ENCODE measurements around the gene LDHD. TPM values are rescaled to one million over a fixed set of nuclear protein-coding genes. Genes with fewer than 3 reads are reported as not detected.
"Not testable (repeated sequence)": the region's sequence is repeated elsewhere in the genome, so short reads cannot be mapped to it uniquely, and the experiment has no call there.

The LDHD gene
- total RNA-seq, 1 donor from 2014 or later, result 0.12 TPM

DNA sequence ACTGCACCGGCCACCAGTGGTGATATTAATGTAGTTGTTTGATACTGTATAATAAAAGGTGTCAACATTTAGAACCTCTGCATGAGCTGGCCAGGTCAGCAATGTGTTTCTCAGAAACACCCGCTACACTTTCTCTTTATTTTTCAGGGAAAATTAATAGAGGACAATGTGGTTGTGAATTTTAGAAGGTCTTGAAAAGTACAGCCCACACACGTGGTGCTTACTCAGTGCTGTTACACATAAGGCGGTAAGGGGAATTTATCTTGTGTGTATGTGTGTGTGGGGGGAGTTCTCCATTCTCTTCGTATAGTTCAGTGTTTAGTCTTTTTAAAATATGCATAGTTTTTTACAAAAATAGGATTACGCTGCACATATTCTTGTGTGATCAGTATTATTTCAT is 27.4 kb upstream of the LDHD start:
- no peak for DNase-seq (ENCODE audit: low read depth)
- TF ChIP-seq, protein P1, sequence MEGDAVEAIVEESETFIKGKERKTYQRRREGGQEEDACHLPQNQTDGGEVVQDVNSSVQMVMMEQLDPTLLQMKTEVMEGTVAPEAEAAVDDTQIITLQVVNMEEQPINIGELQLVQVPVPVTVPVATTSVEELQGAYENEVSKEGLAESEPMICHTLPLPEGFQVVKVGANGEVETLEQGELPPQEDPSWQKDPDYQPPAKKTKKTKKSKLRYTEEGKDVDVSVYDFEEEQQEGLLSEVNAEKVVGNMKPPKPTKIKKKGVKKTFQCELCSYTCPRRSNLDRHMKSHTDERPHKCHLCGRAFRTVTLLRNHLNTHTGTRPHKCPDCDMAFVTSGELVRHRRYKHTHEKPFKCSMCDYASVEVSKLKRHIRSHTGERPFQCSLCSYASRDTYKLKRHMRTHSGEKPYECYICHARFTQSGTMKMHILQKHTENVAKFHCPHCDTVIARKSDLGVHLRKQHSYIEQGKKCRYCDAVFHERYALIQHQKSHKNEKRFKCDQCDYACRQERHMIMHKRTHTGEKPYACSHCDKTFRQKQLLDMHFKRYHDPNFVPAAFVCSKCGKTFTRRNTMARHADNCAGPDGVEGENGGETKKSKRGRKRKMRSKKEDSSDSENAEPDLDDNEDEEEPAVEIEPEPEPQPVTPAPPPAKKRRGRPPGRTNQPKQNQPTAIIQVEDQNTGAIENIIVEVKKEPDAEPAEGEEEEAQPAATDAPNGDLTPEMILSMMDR (conservative IDR thresholded peaks at IDR 0.05; ENCODE audit: low read depth, low read length), result no peak
- H3K4me3 ChIP-seq (ENCODE audit: low read depth, low read length), result no peak overlapping the region

DNA sequence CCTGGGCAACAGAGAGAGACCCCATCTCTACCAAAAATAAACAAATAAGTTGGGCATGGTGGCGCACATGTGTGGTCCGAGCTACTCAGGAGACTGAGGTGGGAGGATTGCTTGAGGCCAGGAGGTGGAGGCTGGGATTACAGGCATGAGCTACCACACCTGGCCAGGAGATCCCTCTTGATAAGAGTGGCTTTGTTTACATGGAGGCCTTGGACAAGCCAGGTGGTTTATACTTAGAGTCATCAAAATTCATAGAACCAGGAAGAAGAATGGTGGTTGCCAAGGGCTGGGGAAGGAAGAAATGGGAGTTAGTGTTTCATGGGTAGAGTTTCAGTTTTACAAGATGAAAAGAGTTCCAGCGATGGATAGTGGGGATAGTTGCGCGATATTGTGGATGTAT is 22.9 kb upstream of the LDHD start:
- DNase-seq (ENCODE audit: low read depth), result no peak
- no peak overlapping the region for H3K4me3 ChIP-seq (ENCODE audit: low read depth, low read length)
- TF ChIP-seq, protein P1 (conservative IDR thresholded peaks at IDR 0.05; ENCODE audit: low read depth, low read length), result no peak

DNA sequence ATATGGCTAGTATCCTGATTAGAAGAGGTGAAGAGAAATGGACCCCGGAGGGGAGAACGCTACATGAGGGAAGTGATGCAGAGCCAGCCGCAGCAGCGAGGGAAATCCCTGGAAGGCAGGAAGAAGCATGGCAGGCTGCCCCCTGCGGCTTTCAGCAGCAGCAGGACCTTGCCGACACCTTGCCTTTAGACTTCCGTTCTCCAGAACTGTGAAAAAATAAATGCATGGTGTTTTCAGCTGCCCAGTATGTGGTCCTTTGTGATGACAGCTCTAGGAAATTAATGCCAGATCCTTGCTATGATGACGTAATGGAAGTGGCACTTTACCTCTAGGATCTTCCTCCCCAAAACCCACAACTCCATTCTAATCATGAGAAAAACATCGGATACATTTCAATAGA is 22.1 kb upstream of the LDHD start:
- DNase-seq (ENCODE audit: low read depth), result no peak
- TF ChIP-seq, protein P1 (conservative IDR thresholded peaks at IDR 0.05; ENCODE audit: low read depth, low read length), result no peak
- no peak overlapping the region for H3K4me3 ChIP-seq (ENCODE audit: low read depth, low read length)

DNA sequence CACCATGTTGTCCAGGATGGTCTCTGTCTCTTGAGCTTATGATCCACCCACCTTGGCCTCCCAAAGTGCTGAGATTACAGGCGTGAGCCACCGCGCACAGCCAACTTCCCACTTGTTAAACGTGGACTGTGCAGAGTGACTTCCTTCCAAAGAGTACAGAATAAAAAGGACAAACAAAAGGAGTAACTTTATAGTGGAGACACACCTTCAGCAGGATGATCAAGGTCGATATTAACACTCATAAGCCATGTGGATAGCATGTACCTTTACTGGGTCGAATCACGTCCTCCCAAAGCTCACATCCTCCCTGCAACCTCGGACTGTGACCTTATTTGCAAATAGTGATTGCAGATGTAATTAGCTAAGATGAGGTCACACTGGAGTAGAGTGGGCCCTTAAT is 21.7 kb upstream of the LDHD start:
- no peak for DNase-seq (ENCODE audit: low read depth)
- TF ChIP-seq, protein P1 (conservative IDR thresholded peaks at IDR 0.05; ENCODE audit: low read depth, low read length), result no peak
- H3K4me3 ChIP-seq (ENCODE audit: low read depth, low read length), result no peak overlapping the region

DNA sequence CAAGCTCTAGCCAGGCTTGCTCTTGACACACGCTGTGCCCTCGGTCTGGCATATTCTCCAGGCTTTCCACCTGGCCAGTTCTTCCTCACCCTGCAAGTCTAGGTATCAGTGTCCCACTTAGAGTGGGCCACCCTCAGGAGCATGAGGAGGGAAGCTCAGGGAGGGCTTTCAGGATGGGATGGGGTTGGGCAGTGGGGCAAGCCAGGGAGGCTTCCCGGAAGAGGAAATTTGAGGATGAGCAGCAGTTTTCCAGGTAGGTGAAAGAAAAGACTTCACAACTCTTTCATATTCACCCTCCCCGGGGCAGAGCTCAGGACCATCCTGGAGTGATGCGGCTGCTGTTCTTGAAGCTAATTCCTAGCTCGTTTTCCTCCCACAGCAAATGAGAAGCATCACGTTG is 14.5 kb upstream of the LDHD start:
- H3K4me3 ChIP-seq (ENCODE audit: low read depth, low read length), result no peak overlapping the region
- TF ChIP-seq, protein P1 (conservative IDR thresholded peaks at IDR 0.05; ENCODE audit: low read depth, low read length), result no peak
- DNase-seq (ENCODE audit: low read depth), result no peak

DNA sequence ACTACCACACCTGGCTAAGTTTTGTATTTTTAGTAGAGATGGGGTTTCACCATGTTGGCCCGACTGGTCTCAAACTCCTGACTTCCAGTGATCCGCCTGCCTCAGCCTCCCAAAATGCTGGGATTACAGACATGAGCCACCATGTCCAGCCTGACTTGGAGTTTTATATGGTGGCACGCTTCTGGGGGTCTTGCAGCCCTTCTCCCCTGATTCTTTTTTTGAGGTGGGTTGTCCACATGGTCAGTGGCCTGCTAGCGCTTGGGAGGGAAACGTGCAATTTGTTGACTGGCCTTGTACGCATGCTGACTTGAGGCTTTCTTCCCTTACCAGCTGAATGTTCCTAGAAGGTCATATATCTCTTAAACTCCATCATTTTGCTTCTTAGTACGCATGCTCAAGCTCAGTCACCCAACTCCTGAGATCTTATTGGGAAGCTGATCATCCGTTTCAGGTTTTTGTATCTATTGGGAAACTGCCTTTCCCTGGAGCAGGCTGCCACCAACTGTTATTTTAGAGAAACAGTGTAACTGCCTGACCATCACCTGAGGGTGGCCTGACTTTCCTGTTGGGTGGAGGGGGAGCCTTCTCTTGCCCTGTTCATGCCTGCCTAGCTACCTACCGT is 13.7 kb upstream of the LDHD start:
- no peak for DNase-seq (ENCODE audit: low read depth)
- no peak overlapping the region for H3K4me3 ChIP-seq (ENCODE audit: low read depth, low read length)
- TF ChIP-seq, protein P1 (conservative IDR thresholded peaks at IDR 0.05; ENCODE audit: low read depth, low read length), result peak; percentile 12

DNA sequence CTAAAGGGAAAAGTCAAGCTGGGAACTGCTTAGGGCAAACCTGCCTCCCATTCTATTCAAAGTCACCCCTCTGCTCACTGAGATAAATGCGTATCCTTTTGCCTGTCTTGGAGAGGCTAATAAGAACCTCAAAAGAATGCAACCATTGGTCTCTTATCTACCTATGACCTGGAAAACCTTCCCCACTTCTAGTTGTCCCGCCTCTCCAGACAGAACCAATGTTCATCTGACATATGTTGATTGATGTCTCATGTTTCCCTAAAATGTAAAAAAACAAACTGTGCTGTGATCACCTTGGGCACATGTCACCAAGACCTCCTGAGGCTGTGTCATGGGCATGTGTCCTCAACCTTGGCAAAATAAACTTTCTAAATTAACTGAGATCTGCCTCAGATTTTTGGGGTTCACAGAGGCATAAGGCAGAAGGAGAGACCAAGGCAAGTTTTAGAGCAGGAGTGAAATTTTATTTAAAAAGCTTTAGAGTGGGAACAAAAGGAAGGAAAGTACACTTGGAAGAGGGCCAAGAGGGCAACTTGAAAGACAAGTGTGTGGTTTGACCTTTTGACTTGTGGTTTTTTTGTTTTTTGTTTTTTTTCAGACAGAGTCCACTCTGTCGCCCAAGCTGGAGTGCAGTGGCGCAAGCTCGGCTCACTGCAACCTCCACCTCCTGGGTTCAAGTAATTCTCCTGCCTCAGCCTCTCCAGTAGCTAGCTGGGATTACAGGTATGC is 13.0 kb upstream of the LDHD start:
- DNase-seq (ENCODE audit: low read depth); H3K4me3 ChIP-seq (ENCODE audit: low read depth, low read length): not testable (repeated sequence)

Measured in epithelial cell of proximal tubule (primary cell).